GM19351 (cell line): ENCODE data around the gene GRM4.

Experiments used
- ATAC-seq: cut with Tn5 transposase; IDR thresholded peaks from one replicate; pipeline ENCODE4 v1.9.1; 2021; ENCODE audit warnings: mild to moderate bottlenecking, moderate library complexity; ENCODE audit not compliant: unreplicated experiment

GRM4 gene

DNA sequence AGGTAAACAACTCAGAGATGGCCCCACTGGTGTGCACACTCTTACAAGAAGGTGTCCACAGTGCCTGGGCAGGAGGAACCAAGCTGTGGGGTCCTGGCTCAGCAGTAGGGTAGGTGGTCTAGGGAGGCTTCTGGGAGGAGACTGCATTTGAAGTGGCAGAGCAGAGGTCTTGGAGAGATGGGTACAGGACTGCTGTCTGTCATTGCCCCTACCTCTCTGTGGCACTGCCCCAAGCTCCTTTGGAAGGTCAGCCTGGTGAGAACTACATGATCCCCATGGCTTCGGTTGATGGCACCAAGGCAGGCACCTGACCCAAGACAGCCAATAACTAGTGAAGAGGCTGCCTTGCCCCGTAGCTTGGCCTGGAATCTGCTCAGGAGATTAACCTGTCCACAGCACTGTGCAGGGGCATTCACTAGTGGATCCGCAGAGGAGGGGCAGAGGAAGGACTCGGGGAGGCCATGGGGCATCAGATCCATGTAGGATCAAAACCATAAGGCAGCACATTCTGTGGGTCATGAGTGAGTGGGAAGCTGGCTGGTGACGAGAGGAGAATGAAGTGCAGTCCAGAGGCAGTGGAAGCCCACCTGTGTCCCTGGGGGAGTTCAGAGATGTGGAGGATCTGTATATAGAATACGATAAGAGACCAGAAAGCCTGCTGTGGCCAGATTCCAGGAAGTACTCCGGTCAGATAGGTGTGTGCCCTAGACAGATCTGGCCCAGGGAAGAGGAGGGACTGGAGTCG, 162.0 kb downstream of the GRM4 start:
- no peak for ATAC-seq

DNA sequence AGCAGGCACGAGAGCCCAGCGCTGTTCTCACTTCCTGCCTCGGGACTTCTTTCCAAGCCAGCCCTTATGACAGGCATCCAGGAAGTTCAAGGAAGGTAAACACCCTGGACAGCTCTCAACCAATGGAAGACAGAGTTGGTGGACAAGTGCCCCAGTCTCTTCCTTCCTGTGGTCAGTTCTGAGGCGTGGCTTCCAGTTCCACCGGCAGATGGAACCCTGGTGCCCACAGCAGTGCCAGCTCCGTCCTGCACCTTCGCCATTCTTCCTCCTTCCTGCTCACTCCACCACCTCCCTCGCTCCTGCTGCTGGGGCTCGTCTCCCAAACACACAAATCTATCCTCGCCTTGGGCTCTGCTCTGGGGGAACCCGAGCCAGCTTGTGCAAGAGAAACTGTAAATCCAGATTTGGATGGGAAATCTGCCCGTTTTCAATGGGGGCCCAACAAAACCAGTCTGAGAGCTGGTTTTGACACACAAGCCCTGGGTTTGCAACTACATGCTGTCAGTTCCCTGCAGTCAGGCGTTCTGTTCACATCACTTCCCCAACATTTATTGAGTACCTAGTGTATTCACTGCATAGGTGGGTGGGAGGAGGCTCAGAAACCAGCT, 162.7 kb downstream of the GRM4 start:
- ATAC-seq = no peak

DNA sequence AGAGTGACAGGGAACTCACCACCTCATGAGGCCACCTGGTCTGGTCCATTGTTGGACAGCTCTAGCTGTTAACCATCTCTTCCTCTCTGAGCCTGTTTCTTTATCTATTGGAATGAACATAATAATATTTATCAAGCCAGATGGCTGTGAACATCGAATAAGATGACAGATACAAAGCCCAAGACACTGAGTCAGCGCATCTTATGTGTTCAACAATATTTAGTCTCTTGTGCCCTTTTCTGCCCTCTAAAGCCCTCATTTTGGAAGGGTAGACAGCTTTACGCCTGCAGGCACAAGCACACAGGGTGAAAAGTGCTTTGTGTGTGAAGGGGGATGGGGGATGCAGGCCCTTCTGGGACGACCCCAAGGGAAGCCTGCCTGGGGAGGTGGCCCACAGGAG, 164.0 kb downstream of the GRM4 start:
- no peak for ATAC-seq

DNA sequence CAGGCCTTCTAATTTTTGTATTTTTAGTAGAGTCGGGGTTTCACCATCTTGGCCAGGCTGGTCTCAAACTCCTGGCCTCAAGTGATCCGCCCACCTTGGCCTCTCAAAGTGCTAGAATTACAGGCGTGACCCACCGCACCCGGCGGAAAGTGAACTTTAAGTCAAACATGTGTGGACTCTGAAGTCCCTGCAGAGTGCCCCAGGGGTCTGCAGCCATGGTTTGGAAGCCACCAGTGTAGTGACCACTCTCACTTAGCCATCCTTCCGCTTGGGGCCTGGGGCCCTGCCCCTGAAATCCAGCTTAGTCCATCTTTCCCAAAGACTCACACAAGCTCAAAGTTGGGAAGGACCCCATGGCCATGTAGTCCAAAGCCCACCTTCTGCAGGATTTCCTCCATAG, 164.5 kb downstream of the GRM4 start:
- ATAC-seq = no peak

DNA sequence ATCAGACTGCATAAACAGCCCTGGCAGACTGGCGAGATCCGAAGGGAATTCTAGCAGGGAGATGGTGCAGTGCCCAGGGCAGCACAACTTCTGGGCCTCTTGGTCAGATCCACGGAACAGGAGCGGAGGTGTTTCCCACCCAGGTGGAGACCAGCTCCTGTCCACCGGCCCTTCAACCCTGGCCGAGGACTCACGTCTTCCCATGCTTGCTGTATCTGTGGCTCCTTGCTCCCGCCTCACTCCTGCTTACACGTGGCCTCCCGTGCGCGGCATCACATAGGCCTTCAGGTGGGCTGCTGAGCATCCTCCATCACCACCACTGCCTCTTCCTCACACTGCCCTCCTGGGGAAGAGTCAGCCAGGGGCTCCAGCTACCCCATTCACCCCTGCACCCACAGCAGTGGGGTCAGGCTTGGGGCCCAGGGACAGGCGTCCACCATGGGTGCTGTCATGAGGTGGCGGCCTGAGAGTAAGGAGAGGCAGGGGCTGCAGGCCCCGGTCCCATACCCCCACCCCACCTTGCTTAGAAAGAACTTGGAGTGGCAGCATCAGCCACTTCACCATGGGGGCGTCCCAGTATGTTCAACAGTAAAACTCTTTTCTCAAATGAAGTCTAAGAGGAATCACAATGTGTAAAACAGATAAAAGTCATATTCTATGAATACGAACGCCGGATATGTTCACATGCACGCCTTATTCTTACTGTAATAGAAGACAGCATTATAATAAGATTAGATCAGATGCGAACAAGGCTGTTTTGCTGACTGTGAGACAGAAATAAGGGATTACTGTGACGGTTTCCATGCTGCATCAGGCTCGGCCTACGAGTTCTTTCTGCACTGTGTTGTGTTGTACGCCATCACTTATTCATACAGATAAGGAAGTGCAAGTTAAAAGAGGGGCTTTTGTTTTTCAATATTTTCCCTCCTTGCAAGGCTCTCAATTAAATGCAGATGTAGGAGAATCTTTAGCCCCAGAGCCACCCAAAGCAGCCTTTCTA, 165.4 kb downstream of the GRM4 start:
- no peak for ATAC-seq

DNA sequence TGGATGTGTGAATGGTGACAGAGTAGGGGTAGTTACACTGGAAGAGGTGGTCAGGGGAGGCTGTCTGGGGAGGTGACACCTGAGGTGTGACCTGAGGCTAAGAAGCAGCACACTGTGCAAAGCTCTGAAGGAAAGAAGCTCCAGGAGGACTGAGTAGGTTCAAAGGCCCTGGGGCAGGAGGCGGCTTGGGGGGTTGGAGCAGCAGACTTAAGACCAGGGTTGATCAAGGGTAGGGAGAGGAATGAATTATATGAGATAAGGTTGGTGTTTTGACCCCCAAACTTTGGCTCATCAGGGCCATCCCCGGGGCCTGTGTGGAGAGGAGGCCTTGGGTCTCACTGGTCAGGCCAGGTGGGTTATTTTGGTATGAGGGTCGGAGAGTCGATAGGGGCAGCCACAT, 166.1 kb downstream of the GRM4 start:
- no peak for ATAC-seq

DNA sequence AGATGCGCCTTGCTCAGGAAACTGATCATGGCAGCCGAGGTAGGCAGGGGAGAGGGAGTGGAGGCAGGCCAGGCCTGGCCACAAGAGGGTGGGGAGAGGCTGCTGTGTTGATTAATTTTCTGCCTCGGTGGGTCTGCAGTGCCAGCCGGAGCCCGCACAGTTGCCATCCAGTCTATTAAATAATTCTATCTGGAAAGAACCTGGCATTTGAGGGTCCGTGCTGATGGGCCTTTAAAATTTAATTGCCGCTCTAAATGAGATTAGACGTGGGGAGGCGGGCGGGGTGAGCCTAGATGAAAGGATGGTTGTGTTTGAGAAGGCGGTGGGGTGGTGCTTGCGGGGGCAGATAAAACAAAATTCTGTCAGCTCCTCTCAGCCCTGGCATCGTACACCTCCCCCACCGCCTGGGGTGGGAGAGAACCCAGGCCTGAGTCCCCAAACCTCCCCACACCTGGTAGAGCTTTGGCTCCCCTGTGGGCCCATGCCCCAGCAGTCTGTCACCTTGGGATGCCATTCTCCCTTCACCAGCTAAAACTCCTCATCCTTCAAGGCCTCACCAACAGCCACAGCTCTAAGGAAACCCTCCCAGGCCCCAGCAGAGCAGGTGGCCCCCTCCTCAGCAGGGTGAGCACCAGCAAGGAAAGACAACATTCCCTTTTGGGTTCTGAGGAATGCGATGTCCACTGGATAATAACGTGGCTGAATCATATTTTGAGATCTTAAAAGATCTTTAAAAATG, 167.3 kb downstream of the GRM4 start:
- ATAC-seq = no peak

DNA sequence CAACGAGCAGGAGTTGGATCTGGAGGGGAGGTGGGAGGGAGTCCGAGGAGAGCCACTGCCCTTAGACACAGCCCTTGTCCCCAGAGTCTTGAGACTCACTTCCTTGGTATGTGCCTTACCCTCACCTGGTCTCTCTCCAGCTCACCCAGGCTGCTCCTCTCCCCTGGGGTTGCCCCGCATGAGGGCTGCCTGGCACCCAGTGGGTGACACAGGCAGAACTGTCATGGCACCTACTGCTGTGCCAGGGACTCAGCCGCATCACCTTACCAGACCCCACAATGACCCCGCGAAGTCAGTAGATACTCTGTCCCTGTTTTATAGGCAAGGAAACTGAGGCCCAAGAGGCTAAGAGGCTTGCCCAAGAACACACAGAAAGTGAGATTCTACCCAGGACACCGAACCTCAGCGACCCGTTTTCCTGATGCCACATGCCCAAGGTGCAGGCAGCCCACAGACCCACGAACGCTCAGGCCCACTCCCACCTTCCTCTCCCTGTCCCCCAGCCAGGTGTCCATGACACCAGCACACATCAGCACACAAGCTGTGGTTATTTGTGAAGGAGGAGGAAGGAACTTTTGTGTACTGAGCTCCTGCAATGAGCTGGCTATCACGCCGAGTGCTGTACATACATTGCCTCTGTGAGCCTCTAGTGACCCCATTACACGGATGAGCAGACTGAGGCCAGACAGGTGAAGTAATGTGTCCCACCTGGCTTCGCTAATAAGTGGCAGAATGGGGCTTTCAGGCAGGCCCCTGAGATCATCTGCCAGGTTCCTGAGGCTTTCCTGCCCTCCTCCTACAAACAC, 168.1 kb downstream of the GRM4 start:
- ATAC-seq = no peak

DNA sequence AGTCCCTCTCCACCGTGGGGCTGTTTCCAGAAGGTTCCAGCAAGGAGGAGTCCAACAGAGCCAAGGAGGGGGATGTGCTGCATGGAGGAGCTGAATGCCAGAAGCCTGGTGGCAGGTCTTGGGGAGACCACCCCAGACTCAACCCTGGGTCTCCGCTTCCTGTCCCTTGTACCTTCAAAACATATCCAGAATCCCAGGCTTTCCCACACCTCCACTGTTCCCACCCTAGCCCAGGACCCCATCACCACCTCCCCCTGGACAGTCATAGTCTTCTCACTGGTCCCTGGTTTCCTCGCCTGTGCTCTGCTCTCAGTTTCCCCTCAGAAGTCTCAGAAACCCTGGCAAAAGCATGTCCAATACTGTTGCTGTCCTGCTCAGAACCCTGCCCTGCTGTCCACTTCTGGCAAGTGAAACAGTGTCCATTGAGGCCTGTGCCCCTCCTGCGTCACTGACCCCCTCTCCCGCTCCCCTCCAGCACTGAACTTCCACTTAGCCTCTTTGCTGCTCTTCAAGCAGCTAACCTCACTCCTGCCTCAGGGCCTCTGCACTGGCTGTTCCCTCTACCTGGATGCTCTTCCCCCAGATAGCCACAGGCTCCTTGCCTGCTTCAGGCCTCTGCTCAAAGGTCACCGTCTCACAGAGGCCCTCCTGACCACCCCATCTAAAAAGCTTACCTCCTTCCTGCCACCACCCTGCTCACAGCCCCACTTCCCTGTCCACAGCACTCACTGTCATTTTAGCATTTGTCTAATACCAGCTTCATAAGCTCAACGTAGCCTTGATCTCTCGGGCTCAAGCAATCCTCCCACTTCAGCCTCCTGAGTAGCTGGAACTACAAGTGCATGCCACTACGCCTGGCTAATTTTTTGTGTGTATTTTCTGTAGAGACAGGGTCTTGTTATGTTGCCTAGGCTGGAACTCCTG, 169.2 kb downstream of the GRM4 start:
- no peak for ATAC-seq

DNA sequence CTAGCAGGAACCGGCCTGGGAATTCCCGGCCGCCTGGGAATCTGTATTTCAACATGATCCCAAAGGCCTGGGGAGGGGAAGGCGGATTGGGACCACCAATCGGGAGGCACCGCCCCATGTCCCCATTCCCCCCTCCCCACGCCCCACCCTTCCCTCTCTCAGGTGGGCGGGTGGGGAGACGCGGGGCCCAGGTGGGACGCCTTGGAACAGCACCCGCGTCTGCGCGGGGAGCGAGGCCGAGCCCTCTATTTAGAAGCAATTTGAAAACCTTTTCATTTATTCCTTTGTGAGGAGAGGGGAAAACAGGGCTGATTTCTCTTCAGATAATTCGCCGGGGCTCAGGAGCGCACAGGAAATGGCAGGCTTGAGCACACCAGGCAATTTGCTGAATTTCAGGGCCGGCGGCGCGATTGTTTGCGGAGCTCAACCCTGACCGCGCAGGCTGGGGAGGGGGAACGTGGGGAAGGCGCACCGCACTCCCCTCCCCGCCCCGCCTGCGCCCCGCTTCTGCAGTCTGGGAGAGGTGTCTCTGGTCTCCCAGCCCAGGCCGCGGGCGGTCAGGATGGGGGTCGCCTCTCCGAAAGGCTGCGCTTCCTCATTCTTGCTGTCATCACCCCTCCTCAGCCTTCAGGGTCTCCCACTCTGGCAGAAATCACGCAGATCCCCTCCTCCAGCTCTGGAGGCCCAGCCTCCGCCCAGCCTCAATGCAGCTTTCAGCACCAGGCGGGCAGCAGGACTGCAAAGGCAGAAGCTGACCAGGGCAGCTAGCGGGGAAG, 170.0 kb downstream of the GRM4 start:
- ATAC-seq = no peak

DNA sequence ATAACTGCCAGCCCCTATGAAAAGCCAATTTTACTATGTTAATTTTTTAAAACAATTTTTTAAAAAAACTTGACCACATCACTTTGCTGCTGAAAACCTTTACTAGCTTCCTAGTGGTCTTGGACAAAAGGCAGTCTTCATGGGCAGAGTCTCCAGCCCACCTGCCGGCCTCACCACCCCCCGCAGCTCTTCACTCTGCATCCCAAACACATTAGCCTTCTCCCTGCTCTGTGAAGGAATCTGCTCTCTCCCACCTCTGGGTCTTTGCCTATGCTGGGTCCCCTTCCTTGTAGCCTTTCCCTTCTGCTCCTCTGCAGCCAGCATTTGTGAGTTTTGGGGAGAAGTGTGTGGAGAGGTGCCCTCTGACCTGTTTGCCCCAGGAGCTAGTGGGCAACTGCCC, 171.4 kb downstream of the GRM4 start:
- no peak for ATAC-seq

DNA sequence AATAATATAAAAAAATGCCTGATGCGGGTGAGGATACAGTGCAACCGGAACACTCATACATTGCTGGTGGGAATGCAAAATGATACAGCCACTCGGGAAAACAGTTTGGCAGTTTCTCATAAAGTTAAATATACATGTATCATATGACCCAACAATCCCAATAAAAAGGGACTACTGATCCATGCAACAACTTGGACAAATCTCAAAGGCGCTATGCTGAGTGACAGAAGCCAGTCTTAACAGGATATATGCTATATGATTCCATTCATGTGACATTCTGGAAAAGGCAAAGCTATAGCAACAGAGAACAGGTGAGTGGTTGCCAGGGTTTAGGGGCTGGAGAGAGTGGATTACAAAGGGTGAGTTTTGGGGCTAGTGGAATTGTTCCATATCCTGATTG, 171.9 kb downstream of the GRM4 start:
- ATAC-seq = no peak

DNA sequence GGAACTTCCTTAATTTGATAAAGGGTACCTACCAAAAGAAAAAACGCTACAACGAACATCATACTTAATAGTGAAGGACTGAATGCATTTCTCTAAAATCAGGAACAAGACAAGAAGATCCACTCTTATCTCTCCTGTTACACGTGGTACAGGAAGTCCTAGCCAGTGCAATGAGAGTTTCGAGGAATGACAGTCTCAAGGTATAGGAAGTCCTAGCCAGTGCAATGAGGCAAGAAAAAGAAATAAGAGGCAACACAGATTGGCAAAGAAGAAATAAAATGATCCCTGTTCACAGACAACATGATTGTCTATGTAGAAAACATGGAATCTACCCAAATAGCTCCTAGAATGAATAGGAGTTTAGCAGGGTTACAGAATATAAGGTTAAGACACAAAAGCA, 174.3 kb downstream of the GRM4 start:
- ATAC-seq = no peak
